Mucosa of descending colon (tissue), 3 donors: ENCODE results near the gene ZBTB47. TPM values are rescaled to one million over a fixed set of nuclear protein-coding genes. Genes with fewer than 3 reads are reported as not detected.
A peak's percentile ranks its signal among the peaks of the same experiment; 100 is the strongest.

ENCODE experiments used
- ATAC-seq: fragments of 200-7000 bp; cut with Tn5 transposase; one replicate; pipeline ENCODE4 v1.9.1; 2020; ENCODE audit warnings: mild to moderate bottlenecking, moderate library complexity
- DNase-seq, 3 donors: peaks; one replicate each; pipeline ENCODE4 v3.0.0-alpha.2; 2020
- H3K36me3 ChIP-seq: fragments of 200-600 bp; one replicate; pipeline ENCODE4 v1.8.0; 2021; ENCODE audit warnings: low read depth, mild to moderate bottlenecking
- H3K4me1 ChIP-seq: fragments of 200-600 bp; one replicate; pipeline ENCODE4 v1.8.0; 2021; ENCODE audit warnings: low read depth, mild to moderate bottlenecking
- H3K4me3 ChIP-seq: fragments of 200-600 bp; one replicate; pipeline ENCODE4 v1.8.0; 2021; ENCODE audit warnings: mild to moderate bottlenecking
- H3K9me3 ChIP-seq: fragments of 200-600 bp; one replicate; pipeline ENCODE4 v1.8.0; 2021; ENCODE audit warnings: mild to moderate bottlenecking
- CTCF ChIP-seq: fragments of 200-600 bp; IDR thresholded peaks from one replicate; pipeline ENCODE4 v1.8.0; 2022; ENCODE audit warnings: antibody characterized with exemption, mild to moderate bottlenecking
- intact Hi-C, 2 donors: fragments of 100-400 bp; cut with DNase I in 1 of 2; cut with micrococcal nuclease in 1 of 2; formaldehyde crosslinking; loops; one replicate each; pipeline versions ENCODE4 v1.11.0 to v1.11.1; 2022; cut with DNase I, micrococcal nuclease
- total RNA-seq, 3 donors: library from RNA; stranded (reverse); fragmentation: NEBNext Ultra II Directional in 2 of 3; extraction: Animal tissue kit (Norgen Biotek cat#: 25700) in 2 of 3; gene quantifications; one replicate each; pipeline versions ENCODE4 v1.2.1 to v1.2.4, GENCODE V29; 2021 to 2023
- donor health status: DM: no; HTN: no; CAD: no; lungs with moderate emphysema.
- donor health status: DM: no; HTN: no; CAD: no.
- donor health status: DM: no; HTN: yes; CAD: no.

Gene ZBTB47
- total RNA-seq, 3 donors from 2014 or later: 3.1 to 45.5 (median 12.4) TPM

GRCh38 chr3:42701371-42702065 is 48.0 kb downstream of the ZBTB47 start:
- Histone ChIP-seq H3K4me3 (no peak overlapping the region), H3K36me3 (no peaks in the 10 kb centered on the region), H3K9me3 (no peaks in the 10 kb centered on the region), H3K4me1 (no peaks in the 10 kb centered on the region)
- no peak for TF ChIP-seq CTCF
- peak; percentile 65 for ATAC-seq
- intact Hi-C loops: no loop called here
- DNase-seq: peak in 2 of 3 donors; percentile 59 to 64

GRCh38 chr3:42702066-42702951 is 48.8 kb downstream of the ZBTB47 start, which contains the start of gene HHATL:
TSS of gene HHATL (minus strand) at chr3:42702798. CDS start at chr3:42700826, 1,972 bp downstream.
- no peak within 1 kb of the TSS for H3K4me3 ChIP-seq
- TF ChIP-seq CTCF: no peak

GRCh38 chr3:42702982-42703694 is 49.6 kb downstream of the ZBTB47 start:
- Histone ChIP-seq H3K4me1 (no peaks in the 10 kb centered on the region), H3K4me3 (no peak overlapping the region), H3K9me3 (no peaks in the 10 kb centered on the region), H3K36me3 (no peaks in the 10 kb centered on the region)
- ATAC-seq: no peak
- intact Hi-C loops: no loop called here
- DNase-seq: no peak
- TF ChIP-seq CTCF: no peak

More at GRCh38 chr3:42702066-42702951, 48.8 kb downstream of the ZBTB47 start, which contains the start of gene HHATL:
- DNase-seq (peak in 1 of 3 donors; percentile 37), ATAC-seq (no peak)
- intact Hi-C loops: no loop called here
- H3K36me3 ChIP-seq: no peaks in the 10 kb centered on the region
- no peaks in the 10 kb centered on the region for H3K9me3 ChIP-seq
- H3K4me1 ChIP-seq: no peaks in the 10 kb centered on the region

DNA sequence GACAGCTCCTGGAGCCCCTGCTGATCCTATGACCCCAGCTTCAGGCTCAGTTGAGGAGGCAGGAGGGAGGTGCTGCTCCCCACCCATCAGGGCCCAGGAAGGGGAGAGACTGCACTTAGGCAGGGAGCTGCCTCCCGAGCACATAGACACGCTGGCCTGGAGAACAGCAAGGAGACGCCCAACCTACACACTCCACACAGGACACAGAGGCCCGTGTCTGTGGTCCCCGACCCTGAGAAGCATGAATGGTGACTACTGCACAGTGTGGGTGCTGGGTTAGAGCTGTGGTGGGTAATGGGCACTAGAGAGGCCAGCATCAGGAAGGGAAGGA is 50.2 kb downstream of the ZBTB47 start:
- TF ChIP-seq CTCF: no peak

GRCh38 chr3:42704136-42704841 is 50.8 kb downstream of the ZBTB47 start:
- no peak overlapping the region for H3K4me3 ChIP-seq
- DNase-seq (no peak), ATAC-seq (no peak)
- H3K36me3 ChIP-seq: no peaks in the 10 kb centered on the region
- no peak for TF ChIP-seq CTCF
- H3K9me3 ChIP-seq: no peaks in the 10 kb centered on the region
- intact Hi-C loops: no loop called here
- no peaks in the 10 kb centered on the region for H3K4me1 ChIP-seq

More for the DNA sequence above, 50.2 kb downstream of the ZBTB47 start:
- ATAC-seq (no peak), DNase-seq (no peak)
- Histone ChIP-seq H3K9me3 (no peaks in the 10 kb centered on the region), H3K36me3 (no peaks in the 10 kb centered on the region), H3K4me1 (no peaks in the 10 kb centered on the region), H3K4me3 (no peak overlapping the region)
- intact Hi-C loops: no loop called here
